HCT116 (cell line): ENCODE data around the gene TPBGL. TPM values are rescaled to one million over a fixed set of nuclear protein-coding genes. Genes with fewer than 3 reads are reported as not detected.

Experiments
- ATAC-seq: fragments of 200-7000 bp; cut with Tn5 transposase; 2 replicates; pipeline ENCODE4 v1.9.1; 2020; ENCODE audit warnings: mild to moderate bottlenecking, moderate library complexity
- BruUV-seq: library from RNA; stranded (reverse); fragments of 400-500 nt; replicated peaks from 2 replicates; lab custom pipeline; 2021; lab: Mats Ljungman, UMichigan
- CTCF ChIA-PET: fragments of 300-600 bp; sonication (Branson Sonifier 250); formaldehyde crosslinking; loops from one replicate; lab custom pipeline; 2021; ENCODE audit warnings: antibody characterized with exemption; lab: Charles Lee
- POLR2A ChIA-PET: fragments of 300-600, 350-600 bp; sonication (Branson Sonifier 250); formaldehyde crosslinking; loops from one replicate; lab custom pipeline; 2021; ENCODE audit warnings: antibody characterized with exemption; lab: Charles Lee
- RAD21 ChIA-PET, 2 experiments: fragments of 300-600 bp; sonication (Branson Sonifier 250); formaldehyde crosslinking; loops; one replicate each; lab custom pipeline; 2023; ENCODE audit warnings: low total read pairs in 2 of 2; ENCODE audit not compliant: uncharacterized antibody in 2 of 2, unreplicated experiment in 2 of 2, low non-redundant PET in 1 of 2; lab: Charles Lee
- DNase-seq: peaks from one replicate; pipeline ENCODE4 v3.0.0-alpha.2; 2010; ENCODE audit warnings: low read depth, low spot score
- H2AFZ ChIP-seq: fragments of 200-600 bp; shearing (Covaris generic), sonication (generic); 2 replicates; pipeline ENCODE4 v1.6.1; 2017; ENCODE audit warnings: low read depth, mixed run types, mixed read lengths, antibody characterized with exemption, low read length; ENCODE audit not compliant: poor library complexity, severe bottlenecking
- H3K27ac ChIP-seq: 2 replicates; pipeline ENCODE4 v1.5.1; 2012; ENCODE audit warnings: low read depth, low read length
- H3K27me3 ChIP-seq: fragments of 200-600 bp; sonication (generic); 2 replicates; pipeline ENCODE4 v1.6.1; 2016; ENCODE audit warnings: mixed run types, low read length, mixed read lengths; ENCODE audit not compliant: insufficient read depth
- H3K36me3 ChIP-seq, 2 experiments: fragments of 200-500 bp in 1 of 2; fragments of 200-600 bp in 1 of 2; sonication (Bioruptor generic) in 1 of 2; sonication (generic) in 1 of 2; 2 replicates each; pipeline versions ENCODE4 v1.5.1 to v1.6.1; 2014 to 2016; ENCODE audit warnings: low read length in 2 of 2, inconsistent platforms in 1 of 2, mixed read lengths in 1 of 2, mixed run types in 1 of 2; ENCODE audit not compliant: insufficient read depth in 2 of 2, control insufficient read depth in 1 of 2
- H3K4me1 ChIP-seq, 2 experiments: fragments of 200-600 bp in 1 of 2; sonication (generic) in 1 of 2; 2 replicates each; pipeline versions ENCODE4 v1.5.1 to v1.6.1; 2012 to 2017; ENCODE audit warnings: low read length in 2 of 2, inconsistent platforms in 1 of 2, mild to moderate bottlenecking in 1 of 2, mixed read lengths in 1 of 2, mixed run types in 1 of 2, moderate library complexity in 1 of 2; ENCODE audit not compliant: insufficient read depth in 2 of 2, control insufficient read depth in 1 of 2
- H3K4me2 ChIP-seq: fragments of 200-600 bp; sonication (generic); 2 replicates; pipeline ENCODE4 v1.6.1; 2017; ENCODE audit warnings: mixed run types, low read length, mixed read lengths
- H3K4me3 ChIP-seq, 2 experiments: fragments of 200-600 bp in 1 of 2; sonication (generic) in 1 of 2; replicated peaks in 1 of 2; 2 replicates each; pipeline ENCODE4 v1.5.1; 2011 to 2016; ENCODE audit warnings: low read length in 2 of 2, control low read depth in 1 of 2, low read depth in 1 of 2, mild to moderate bottlenecking in 1 of 2, mixed read lengths in 1 of 2, mixed run types in 1 of 2
- H3K79me2 ChIP-seq: fragments of 200-600 bp; sonication (generic); 2 replicates; pipeline ENCODE4 v1.6.1; 2017; ENCODE audit warnings: mild to moderate bottlenecking, mixed run types, low read length, moderate library complexity, mixed read lengths; ENCODE audit not compliant: insufficient read depth
- H3K9ac ChIP-seq: fragments of 200-600 bp; sonication (generic); 2 replicates; pipeline ENCODE4 v1.6.1; 2016; ENCODE audit warnings: low read length, mixed read lengths
- H3K9me2 ChIP-seq: fragments of 200-600 bp; sonication (generic), shearing (Covaris generic); 2 replicates; pipeline ENCODE4 v1.6.1; 2017; ENCODE audit warnings: mixed run types, mild to moderate bottlenecking, moderate library complexity; ENCODE audit not compliant: insufficient read depth
- H3K9me3 ChIP-seq, 2 experiments: fragments of 200-500 bp in 1 of 2; fragments of 200-600 bp in 1 of 2; sonication (Bioruptor generic) in 1 of 2; sonication (generic) in 1 of 2; 2 replicates each; pipeline ENCODE4 v1.6.1; 2014 to 2017; ENCODE audit warnings: low read length in 2 of 2, mixed read lengths in 2 of 2, inconsistent platforms in 1 of 2, low read depth in 1 of 2, mild to moderate bottlenecking in 1 of 2, mixed run types in 1 of 2, moderate library complexity in 1 of 2; ENCODE audit not compliant: control insufficient read depth in 1 of 2, insufficient read depth in 1 of 2
- H4K20me1 ChIP-seq: fragments of 200-600 bp; sonication (generic), shearing (Covaris generic); 2 replicates; pipeline ENCODE4 v1.6.1; 2017; ENCODE audit warnings: mixed run types, mild to moderate bottlenecking, moderate library complexity; ENCODE audit not compliant: insufficient read depth
- ATF3 ChIP-seq: IDR thresholded peaks from 2 replicates; pipeline ENCODE4 v1.6.1; 2012
- CEBPB ChIP-seq: IDR thresholded peaks from 2 replicates; pipeline ENCODE4 v1.6.1; 2012; ENCODE audit warnings: low read depth
- EGR1 ChIP-seq: IDR thresholded peaks from 2 replicates; pipeline ENCODE4 v1.6.1; 2012; ENCODE audit warnings: low read depth
- ELF1 ChIP-seq: IDR thresholded peaks from 2 replicates; pipeline ENCODE4 v1.6.1; 2012; ENCODE audit warnings: low read depth, borderline replicate concordance
- POLR2A ChIP-seq: IDR thresholded peaks from 2 replicates; pipeline ENCODE4 v1.7.0; 2011; ENCODE audit warnings: borderline replicate concordance; ENCODE audit not compliant: insufficient read depth, insufficient read length; ENCODE audit errors: extremely low read depth
- POLR2AphosphoS5 ChIP-seq: IDR thresholded peaks from 2 replicates; pipeline ENCODE4 v1.6.1; 2011; ENCODE audit warnings: mild to moderate bottlenecking, low read depth, low read length, moderate library complexity
- ZNF274 ChIP-seq: fragments of 200-500 bp; sonication (Bioruptor generic); IDR thresholded peaks from 2 replicates; pipeline ENCODE4 v1.6.1; 2014; ENCODE audit warnings: mild to moderate bottlenecking, low read depth, low read length, inconsistent platforms
- intact Hi-C: fragments of 100-400 bp; cut with micrococcal nuclease; formaldehyde crosslinking; loops from 2 replicates; pipeline ENCODE4 v1.10.0; 2022
- total RNA-seq: library from RNA; stranded (reverse); gene quantifications from one replicate; pipeline ENCODE4 v1.2.1, GENCODE V29; 2021; ENCODE audit not compliant: unreplicated experiment
- TF ChIP-seq, protein P1 (sequence below): IDR thresholded peaks from 2 replicates; pipeline ENCODE4 v1.6.1; 2012; ENCODE audit warnings: low read depth

The TPBGL gene
- total RNA-seq, 1 experiment from 2014 or later: 0.12 TPM

DNA sequence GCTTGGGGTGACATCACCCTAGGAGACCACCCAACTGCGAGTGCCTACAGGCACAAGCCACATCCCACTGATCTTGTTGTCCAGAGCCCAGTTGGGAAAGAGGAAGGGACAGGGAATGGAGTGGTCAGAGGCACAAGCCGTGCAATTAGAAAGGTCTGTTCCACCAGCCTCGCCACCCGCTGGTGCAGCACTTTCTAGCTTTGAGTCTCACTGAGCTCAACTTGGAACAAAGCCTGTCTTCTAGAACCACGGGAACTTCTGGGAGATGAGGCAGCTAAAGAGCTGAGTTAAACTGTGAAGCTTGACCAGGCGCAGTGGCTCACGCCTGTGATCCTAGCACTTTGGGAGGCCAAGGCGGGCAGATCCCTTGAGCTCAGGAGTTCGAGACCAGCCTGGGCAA lies 29.3 kb downstream of the TPBGL start:
- Histone ChIP-seq H3K27ac (no peak overlapping the region), H3K27me3 (no peaks in the 10 kb centered on the region)
- no peak for DNase-seq
- TF ChIP-seq, protein P1, sequence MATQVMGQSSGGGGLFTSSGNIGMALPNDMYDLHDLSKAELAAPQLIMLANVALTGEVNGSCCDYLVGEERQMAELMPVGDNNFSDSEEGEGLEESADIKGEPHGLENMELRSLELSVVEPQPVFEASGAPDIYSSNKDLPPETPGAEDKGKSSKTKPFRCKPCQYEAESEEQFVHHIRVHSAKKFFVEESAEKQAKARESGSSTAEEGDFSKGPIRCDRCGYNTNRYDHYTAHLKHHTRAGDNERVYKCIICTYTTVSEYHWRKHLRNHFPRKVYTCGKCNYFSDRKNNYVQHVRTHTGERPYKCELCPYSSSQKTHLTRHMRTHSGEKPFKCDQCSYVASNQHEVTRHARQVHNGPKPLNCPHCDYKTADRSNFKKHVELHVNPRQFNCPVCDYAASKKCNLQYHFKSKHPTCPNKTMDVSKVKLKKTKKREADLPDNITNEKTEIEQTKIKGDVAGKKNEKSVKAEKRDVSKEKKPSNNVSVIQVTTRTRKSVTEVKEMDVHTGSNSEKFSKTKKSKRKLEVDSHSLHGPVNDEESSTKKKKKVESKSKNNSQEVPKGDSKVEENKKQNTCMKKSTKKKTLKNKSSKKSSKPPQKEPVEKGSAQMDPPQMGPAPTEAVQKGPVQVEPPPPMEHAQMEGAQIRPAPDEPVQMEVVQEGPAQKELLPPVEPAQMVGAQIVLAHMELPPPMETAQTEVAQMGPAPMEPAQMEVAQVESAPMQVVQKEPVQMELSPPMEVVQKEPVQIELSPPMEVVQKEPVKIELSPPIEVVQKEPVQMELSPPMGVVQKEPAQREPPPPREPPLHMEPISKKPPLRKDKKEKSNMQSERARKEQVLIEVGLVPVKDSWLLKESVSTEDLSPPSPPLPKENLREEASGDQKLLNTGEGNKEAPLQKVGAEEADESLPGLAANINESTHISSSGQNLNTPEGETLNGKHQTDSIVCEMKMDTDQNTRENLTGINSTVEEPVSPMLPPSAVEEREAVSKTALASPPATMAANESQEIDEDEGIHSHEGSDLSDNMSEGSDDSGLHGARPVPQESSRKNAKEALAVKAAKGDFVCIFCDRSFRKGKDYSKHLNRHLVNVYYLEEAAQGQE: no peak
- TF ChIP-seq POLR2AphosphoS5 (no peak), CEBPB (no peak), POLR2A (no peak), ZNF274 (no peak), ELF1 (no peak), EGR1 (no peak), ATF3 (no peak)
- TF ChIP-seq, all 23 proteins: peak for 0
- no TSS peak for BruUV-seq
- Histone ChIP-seq H3K4me1 (no peaks in the 10 kb centered on the region), H3K4me3 (no peak overlapping the region), H3K9me3 (no peaks in the 10 kb centered on the region), H3K79me2 (no peaks in the 10 kb centered on the region), H2AFZ (no peak overlapping the region), H3K36me3 (peaks cover 0 to 4% of the 10 kb centered on the region in 2 experiments; a peak in 1 of 4 replicates), H3K4me2 (no peak overlapping the region), H3K9ac (no peak overlapping the region), H4K20me1 (no peaks in the 10 kb centered on the region), H3K9me2 (no peaks in the 10 kb centered on the region)
- POLR2A ChIA-PET: no interaction called here
- RAD21 ChIA-PET: no interaction called here
- CTCF ChIA-PET: interaction anchor here (1.3 to 2.4 kb wide), 6 partner anchors 21 to 247 kb away, joined by 3 to 10 read pairs (median 7); no protein-coding TSS in a partner anchor
- ATAC-seq: no peak
- intact Hi-C loops: no loop called here
